Kidney epithelial cell (primary cell): ENCODE results near the gene SAP30L. TPM values are rescaled to one million over a fixed set of nuclear protein-coding genes. Genes with fewer than 3 reads are reported as not detected.

Source experiments
- DNase-seq: peaks from one replicate; pipeline ENCODE4 v3.0.0-alpha.2; 2010; ENCODE audit warnings: low read depth
- H3K27me3 ChIP-seq: 2 replicates; pipeline ENCODE4 v1.6.0; 2011; ENCODE audit warnings: low read length; ENCODE audit not compliant: control insufficient read depth, insufficient read depth
- H3K36me3 ChIP-seq: 2 replicates; pipeline ENCODE4 v1.5.1; 2011; ENCODE audit warnings: low read length; ENCODE audit not compliant: control insufficient read depth, insufficient read depth
- H3K4me3 ChIP-seq: 2 replicates; pipeline ENCODE4 v1.5.1; 2011; ENCODE audit warnings: low read depth, mild to moderate bottlenecking, control low read depth, low read length
- total RNA-seq: library from RNA; depleted of rRNA; stranded (reverse); fragments of >200 nt; gene quantifications from 2 replicates; pipeline ENCODE4 v1.2.3, GENCODE V29; 2015
- TF ChIP-seq, protein P1 (sequence below): IDR thresholded peaks from 2 replicates; pipeline ENCODE4 v1.5.1; 2011; ENCODE audit warnings: mild to moderate bottlenecking, moderate library complexity, low read length, control low read depth, inconsistent platforms; ENCODE audit not compliant: insufficient read depth, poor library complexity, severe bottlenecking

The SAP30L gene
- total RNA-seq, 1 donor from 2014 or later = 30.8 TPM

DNA sequence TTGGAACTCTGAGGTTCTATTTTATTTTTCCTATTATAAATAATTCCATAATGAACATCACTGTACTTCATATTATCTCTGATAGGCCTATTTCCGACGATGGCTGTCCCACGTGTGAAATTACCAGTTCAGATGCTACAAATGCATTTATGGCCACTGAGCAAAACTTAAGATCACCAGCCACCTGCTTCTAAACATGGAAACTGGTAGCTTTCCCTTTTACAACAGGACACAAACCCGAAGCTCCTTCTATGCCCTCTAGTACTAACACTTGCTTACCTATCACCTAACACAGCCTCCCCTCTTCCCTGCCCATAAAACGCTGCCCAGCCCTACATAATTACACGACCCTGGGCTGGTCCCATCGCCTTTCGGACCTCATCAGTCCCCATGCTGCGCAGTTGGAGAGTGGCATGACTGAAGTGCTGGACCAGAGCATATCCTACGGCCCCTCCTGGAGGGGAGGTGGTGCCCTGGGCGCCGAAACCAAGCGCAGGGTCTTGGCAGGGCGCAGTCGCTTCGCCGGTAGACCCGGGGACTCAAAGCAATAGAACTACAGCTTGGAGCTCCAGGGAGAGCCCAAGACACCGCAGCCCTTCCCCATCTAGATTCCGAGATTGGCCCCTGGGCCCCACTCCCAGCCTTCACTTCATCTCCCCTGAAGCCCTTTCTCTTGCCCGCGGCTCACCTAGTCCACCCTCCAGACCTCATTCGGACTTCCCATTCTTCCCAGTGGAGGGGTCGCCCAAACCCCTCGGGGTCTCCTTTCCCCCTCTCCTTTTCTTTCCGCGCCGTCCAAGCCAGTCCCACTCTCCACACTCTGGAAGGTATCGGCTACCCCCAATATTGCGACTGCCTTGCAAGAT, 1.0 kb upstream of the SAP30L start:
- TF ChIP-seq, protein P1, sequence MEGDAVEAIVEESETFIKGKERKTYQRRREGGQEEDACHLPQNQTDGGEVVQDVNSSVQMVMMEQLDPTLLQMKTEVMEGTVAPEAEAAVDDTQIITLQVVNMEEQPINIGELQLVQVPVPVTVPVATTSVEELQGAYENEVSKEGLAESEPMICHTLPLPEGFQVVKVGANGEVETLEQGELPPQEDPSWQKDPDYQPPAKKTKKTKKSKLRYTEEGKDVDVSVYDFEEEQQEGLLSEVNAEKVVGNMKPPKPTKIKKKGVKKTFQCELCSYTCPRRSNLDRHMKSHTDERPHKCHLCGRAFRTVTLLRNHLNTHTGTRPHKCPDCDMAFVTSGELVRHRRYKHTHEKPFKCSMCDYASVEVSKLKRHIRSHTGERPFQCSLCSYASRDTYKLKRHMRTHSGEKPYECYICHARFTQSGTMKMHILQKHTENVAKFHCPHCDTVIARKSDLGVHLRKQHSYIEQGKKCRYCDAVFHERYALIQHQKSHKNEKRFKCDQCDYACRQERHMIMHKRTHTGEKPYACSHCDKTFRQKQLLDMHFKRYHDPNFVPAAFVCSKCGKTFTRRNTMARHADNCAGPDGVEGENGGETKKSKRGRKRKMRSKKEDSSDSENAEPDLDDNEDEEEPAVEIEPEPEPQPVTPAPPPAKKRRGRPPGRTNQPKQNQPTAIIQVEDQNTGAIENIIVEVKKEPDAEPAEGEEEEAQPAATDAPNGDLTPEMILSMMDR = no peak
- H3K36me3 ChIP-seq = no peaks in the 10 kb centered on the region

DNA sequence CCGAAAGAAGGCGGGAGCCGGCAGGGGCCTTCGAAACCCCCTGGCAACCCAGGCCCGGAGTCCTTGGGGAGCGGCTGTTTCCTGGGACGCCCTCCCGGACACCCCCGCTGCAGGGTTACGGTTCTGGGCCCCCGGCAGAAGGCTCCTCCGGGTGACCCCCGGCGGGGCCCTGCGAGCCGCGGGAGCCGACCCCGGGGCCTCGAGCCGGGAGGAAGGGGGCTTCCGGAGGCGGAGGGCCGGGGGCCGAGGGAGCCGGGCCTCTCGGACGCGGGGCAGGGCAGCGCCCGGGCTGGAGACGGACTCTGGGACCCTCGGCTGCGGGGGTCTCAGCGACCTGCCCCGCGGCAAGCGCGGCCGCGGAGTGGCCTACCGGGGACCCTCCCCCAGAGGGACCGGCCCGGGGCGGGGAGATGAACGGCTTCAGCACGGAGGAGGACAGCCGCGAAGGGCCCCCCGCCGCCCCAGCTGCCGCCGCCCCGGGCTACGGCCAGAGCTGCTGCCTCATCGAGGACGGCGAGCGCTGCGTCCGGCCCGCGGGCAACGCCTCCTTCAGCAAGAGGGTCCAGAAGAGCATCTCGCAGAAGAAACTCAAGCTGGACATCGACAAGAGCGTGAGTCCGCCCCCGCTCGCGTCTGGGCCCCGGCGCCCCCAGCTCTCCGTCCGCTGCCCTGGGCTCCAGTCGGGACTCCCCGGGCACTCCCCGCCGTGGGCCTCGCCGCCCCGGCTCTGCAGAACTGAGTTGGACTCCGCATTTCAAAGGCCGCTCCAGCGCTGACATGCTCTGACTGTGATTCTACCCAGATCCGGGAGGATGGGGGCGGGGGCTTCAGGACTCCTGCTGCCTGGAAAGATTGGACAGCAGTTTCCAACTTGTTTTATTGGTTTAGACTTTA, 645 bp downstream of the SAP30L start:
- TF ChIP-seq, protein P1 = no peak
- no peak for DNase-seq
- H3K36me3 ChIP-seq = no peaks in the 10 kb centered on the region
- H3K4me3 ChIP-seq = peak overlapping the region; percentile 60
- no peaks in the 10 kb centered on the region for H3K27me3 ChIP-seq

More for the DNA sequence above, 1.0 kb upstream of the SAP30L start:
- H3K27me3 ChIP-seq = no peaks in the 10 kb centered on the region
- H3K4me3 ChIP-seq = peak overlapping the region; percentile 60
- DNase-seq = no peak

DNA sequence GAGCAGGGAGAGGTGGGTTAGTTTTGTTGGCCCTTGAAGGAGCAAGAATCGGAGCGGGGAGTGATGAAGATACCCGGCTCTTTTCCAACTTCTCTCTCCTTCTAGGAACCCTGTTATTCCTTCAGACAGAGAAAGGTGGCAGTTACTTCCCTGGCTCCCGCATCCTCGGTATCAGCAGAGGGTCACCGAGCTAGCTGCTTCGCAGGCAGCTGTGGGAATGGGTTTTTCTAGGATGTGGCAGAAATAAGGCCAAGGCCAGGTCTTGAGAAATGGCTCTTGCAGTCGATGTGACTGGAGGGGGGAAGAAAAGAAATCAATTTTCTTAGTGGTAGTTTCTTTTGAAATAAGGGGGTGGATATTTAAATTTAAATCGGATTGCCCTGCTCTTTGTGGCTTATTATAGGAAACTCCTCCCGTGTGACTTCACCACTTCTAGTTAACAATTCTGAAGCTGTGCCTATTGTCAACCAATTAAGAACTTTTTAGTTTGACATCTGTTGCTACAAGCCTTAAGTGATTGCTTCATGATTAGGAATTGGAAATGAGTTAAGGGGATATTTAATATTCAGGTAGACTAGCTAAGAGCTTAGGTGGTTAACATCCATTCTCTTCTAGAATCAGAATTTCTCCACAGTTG, 1.4 kb downstream of the SAP30L start:
- TF ChIP-seq, protein P1 = no peak

DNA sequence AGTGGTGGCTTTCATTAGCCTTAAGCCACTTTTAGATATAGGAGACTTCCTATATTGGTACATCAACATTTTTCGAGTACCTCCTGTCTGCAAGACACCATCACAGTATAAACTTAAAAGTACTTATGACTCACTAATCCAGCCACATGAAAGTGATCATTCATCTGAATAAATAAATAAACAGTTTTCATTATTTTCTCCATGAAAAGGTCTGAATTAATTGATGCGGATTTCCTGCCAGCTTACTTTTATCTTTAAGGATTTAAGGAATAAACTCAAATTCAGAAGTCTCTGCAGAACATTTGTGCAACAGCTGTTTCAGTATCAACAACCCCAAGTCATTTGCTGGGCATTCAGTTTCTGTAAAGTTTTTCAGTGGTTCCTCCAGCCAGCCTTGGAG, 4.0 kb downstream of the SAP30L start:
- Histone ChIP-seq H3K4me3 (no peak overlapping the region), H3K27me3 (no peaks in the 10 kb centered on the region), H3K36me3 (peaks cover 3% of the 10 kb centered on the region)
- TF ChIP-seq, protein P1 = no peak
- DNase-seq = no peak

More for the DNA sequence above, 1.4 kb downstream of the SAP30L start:
- DNase-seq = no peak
- H3K4me3 ChIP-seq = peak overlapping the region; percentile 60
- H3K36me3 ChIP-seq = no peaks in the 10 kb centered on the region
- H3K27me3 ChIP-seq = no peaks in the 10 kb centered on the region

DNA sequence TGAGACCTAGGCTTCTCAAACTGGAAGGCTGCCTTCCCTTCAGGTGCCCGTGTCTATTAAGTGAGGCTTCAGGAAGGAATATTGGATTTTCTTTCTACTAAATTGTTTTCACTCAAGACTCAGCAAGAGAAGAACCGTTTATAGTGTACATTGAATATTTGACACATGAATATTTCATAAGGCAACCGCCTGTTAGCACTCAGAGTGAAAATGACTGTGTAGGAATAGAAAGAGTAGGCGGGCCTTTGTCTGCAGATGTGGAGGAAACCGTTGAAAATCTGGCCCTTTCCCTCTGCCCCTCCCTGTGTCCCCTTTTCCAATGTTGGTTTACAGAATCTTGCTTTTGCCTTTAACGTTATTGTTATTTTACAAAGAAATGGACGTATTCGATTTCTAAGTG, 6.2 kb downstream of the SAP30L start:
- Histone ChIP-seq H3K36me3 (peaks cover 6% of the 10 kb centered on the region), H3K27me3 (no peaks in the 10 kb centered on the region), H3K4me3 (no peak overlapping the region)
- no peak for DNase-seq
- TF ChIP-seq, protein P1 = no peak
